Peyer's patch (tissue), 4 donors: ENCODE measurements around the gene GPR18. TPM values are rescaled to one million over a fixed set of nuclear protein-coding genes. Genes with fewer than 3 reads are reported as not detected.

Experiments used
- DNase-seq, 3 donors: peaks; one replicate each; pipeline ENCODE4 v3.0.0-alpha.2; 2017 to 2019
- H3K27ac ChIP-seq, 4 donors: fragments of 200-600 bp; sonication (generic); one replicate each; pipeline ENCODE4 v1.5.1; 2016 to 2019
- H3K27me3 ChIP-seq, 2 donors: fragments of 200-600 bp; sonication (generic); one replicate each; pipeline ENCODE4 v1.5.1; 2019
- H3K36me3 ChIP-seq, 3 donors: fragments of 200-600 bp; sonication (generic); one replicate each; pipeline ENCODE4 v1.5.1; 2016 to 2019
- H3K4me1 ChIP-seq, 4 donors: fragments of 200-600 bp; sonication (generic); one replicate each; pipeline ENCODE4 v1.5.1; 2016 to 2019
- H3K4me3 ChIP-seq, 4 donors: fragments of 200-600 bp; sonication (generic); 1 replicate in 3 of 4; 2 replicates in 1 of 4; pipeline ENCODE4 v1.5.1; 2016 to 2019; ENCODE audit warnings: mild to moderate bottlenecking in 1 of 4
- H3K9me3 ChIP-seq, 4 donors: fragments of 200-600 bp; sonication (generic); one replicate each; pipeline ENCODE4 v1.5.1; 2016 to 2019; ENCODE audit warnings: mild to moderate bottlenecking in 1 of 4
- CTCF ChIP-seq, 6 experiments: fragments of 450-650 bp in 4 of 6; fragments of 200-600 bp in 2 of 6; sonication (generic) in 1 of 6; IDR thresholded peaks; one replicate each; pipeline ENCODE4 v1.5.1; 2017 to 2019; ENCODE audit warnings: antibody characterized with exemption in 6 of 6, mild to moderate bottlenecking in 3 of 6, moderate library complexity in 1 of 6
- POLR2A ChIP-seq, 2 donors: fragments of 450-650 bp; IDR thresholded peaks; one replicate each; pipeline ENCODE4 v1.5.1; 2017; ENCODE audit warnings: antibody characterized with exemption in 2 of 2, mild to moderate bottlenecking in 2 of 2, moderate library complexity in 2 of 2
- total RNA-seq, 4 donors: library from RNA; depleted of rRNA; stranded (reverse); fragments of >200 nt; gene quantifications; one replicate each; pipeline ENCODE4 v1.1.0, GENCODE V29; 2016

GPR18 gene
- 1 to 10 TPM in 1 of 4 donors, under 1 TPM in 1, not detected in 2; 0.53 to 4.1 TPM for total RNA-seq

GRCh38 chr13:99258210-99258860, at the start of gene GPR18:
TSS of gene GPR18 (minus strand) at chr13:99258379. CDS start at chr13:99255872, 2,507 bp downstream.
- peak in 2 of 3 donors; percentile 52 to 71 for DNase-seq

GRCh38 chr13:99307648-99308339, 49.6 kb upstream of the GPR18 start:
- Histone ChIP-seq H3K27ac (peak overlapping the region; percentile 59 to 85 (median 74)), H3K27me3 (no peaks in the 10 kb centered on the region), H3K4me1 (peaks cover 0 to 16% (median 6%) of the 10 kb centered on the region in 4 donors), H3K36me3 (no peaks in the 10 kb centered on the region), H3K4me3 (peak overlapping the region in 1 of 4 donors; percentile 19), H3K9me3 (no peaks in the 10 kb centered on the region)
- peak in 2 of 3 donors; percentile 50 to 74 for DNase-seq
- no peak for TF ChIP-seq CTCF (IDR thresholded peaks at IDR 0.05)
- TF ChIP-seq POLR2A (IDR thresholded peaks at IDR 0.05), result no peak

More at GRCh38 chr13:99258210-99258860, at the start of gene GPR18:
- H3K27me3 ChIP-seq, result no peaks in the 10 kb centered on the region
- H3K9me3 ChIP-seq, result no peaks in the 10 kb centered on the region
- H3K36me3 ChIP-seq, result peaks cover 0 to 12% (median 0%) of the 10 kb centered on the region in 3 donors
- peaks cover 0 to 5% (median 2%) of the 10 kb centered on the region in 4 donors for H3K4me1 ChIP-seq
- TF ChIP-seq CTCF (IDR thresholded peaks at IDR 0.05) (no peak), POLR2A (IDR thresholded peaks at IDR 0.05) (peak; percentile 37 to 52)
- peak within 1 kb of the TSS; percentile 43 to 78 (median 68) for H3K27ac ChIP-seq
- H3K4me3 ChIP-seq, result peak within 1 kb of the TSS in 3 of 4 donors; percentile 17 to 36 (median 30)

- TF ChIP-seq CTCF (IDR thresholded peaks at IDR 0.05) (no peak), POLR2A (IDR thresholded peaks at IDR 0.05) (peak; percentile 62 to 73)
- peaks cover 0 to 16% (median 6%) of the 10 kb centered on the region in 4 donors for H3K4me1 ChIP-seq
- H3K4me3 ChIP-seq, result peak within 1 kb of the TSS; percentile 37 to 46 (median 42)
- no peaks in the 10 kb centered on the region for H3K9me3 ChIP-seq
- H3K36me3 ChIP-seq, result no peaks in the 10 kb centered on the region
- no peaks in the 10 kb centered on the region for H3K27me3 ChIP-seq
- peak in 1 of 3 donors; percentile 42 for DNase-seq
- peak within 1 kb of the TSS; percentile 69 to 85 (median 78) for H3K27ac ChIP-seq
Measured at GRCh38 chr13:99307247-99307646, 49.1 kb upstream of the GPR18 start, which contains the start of gene GPR183. TSS of gene GPR183 (minus strand) at chr13:99307399. CDS start at chr13:99296145, 11,254 bp downstream.

GRCh38 chr13:99305566-99305965, 47.4 kb upstream of the GPR18 start:
- Histone ChIP-seq H3K27ac (peak overlapping the region; percentile 69 to 85 (median 78)), H3K4me1 (peaks cover 0 to 15% (median 6%) of the 10 kb centered on the region in 4 donors), H3K36me3 (no peaks in the 10 kb centered on the region), H3K4me3 (peak overlapping the region; percentile 37 to 46 (median 42)), H3K27me3 (no peaks in the 10 kb centered on the region), H3K9me3 (no peaks in the 10 kb centered on the region)
- TF ChIP-seq POLR2A (IDR thresholded peaks at IDR 0.05) (no peak), CTCF (IDR thresholded peaks at IDR 0.05) (no peak)
- DNase-seq, result no peak

- no peak for DNase-seq
- peaks cover 0 to 11% (median 6%) of the 10 kb centered on the region in 4 donors for H3K4me1 ChIP-seq
- H3K4me3 ChIP-seq, result peak overlapping the region; percentile 37 to 46 (median 42)
- no peaks in the 10 kb centered on the region for H3K36me3 ChIP-seq
- no peaks in the 10 kb centered on the region for H3K9me3 ChIP-seq
- no peaks in the 10 kb centered on the region for H3K27me3 ChIP-seq
- H3K27ac ChIP-seq, result peak overlapping the region; percentile 21 to 85 (median 74)
- no peak for TF ChIP-seq CTCF (IDR thresholded peaks at IDR 0.05)
Measured at GRCh38 chr13:99305158-99305557, 47.0 kb upstream of the GPR18 start.
